Keratinocyte (primary cell): ENCODE measurements around the gene CTXND1. TPM values are rescaled to one million over a fixed set of nuclear protein-coding genes. Genes with fewer than 3 reads are reported as not detected.

Source experiments
- DNase-seq: peaks from one replicate; pipeline ENCODE4 v3.0.0-alpha.2; 2011; ENCODE audit warnings: low read depth, missing footprints, low spot score
- FAIRE-seq: peaks from 2 replicates; lab custom pipeline; 2011; peaks lifted over from hg19 to GRCh38; lab: Jason Lieb, UNC
- H2AFZ ChIP-seq: 2 replicates; pipeline ENCODE4 v1.6.0; 2012; ENCODE audit warnings: low read length, control low read depth, inconsistent platforms; ENCODE audit not compliant: control insufficient read depth
- H3K27ac ChIP-seq: 2 replicates; pipeline ENCODE4 v1.5.1; 2011; ENCODE audit warnings: low read length; ENCODE audit not compliant: control insufficient read depth, insufficient read depth
- H3K27me3 ChIP-seq: 3 replicates; pipeline ENCODE4 v1.6.0; 2011; ENCODE audit warnings: low read length; ENCODE audit not compliant: control insufficient read depth, insufficient read depth; ENCODE audit errors: extremely low read depth
- H3K36me3 ChIP-seq, 2 experiments: 2 replicates in 1 of 2; 3 replicates in 1 of 2; pipeline ENCODE4 v1.5.1; 2011; ENCODE audit warnings: low read length in 2 of 2, mild to moderate bottlenecking in 1 of 2; ENCODE audit not compliant: control insufficient read depth in 2 of 2, insufficient read depth in 2 of 2; ENCODE audit errors: extremely low read depth in 1 of 2
- H3K4me1 ChIP-seq: 3 replicates; pipeline ENCODE4 v1.5.1; 2011; ENCODE audit warnings: low read length; ENCODE audit not compliant: control insufficient read depth, insufficient read depth; ENCODE audit errors: extremely low read depth
- H3K4me2 ChIP-seq: 3 replicates; pipeline ENCODE4 v1.6.0; 2011; ENCODE audit warnings: low read depth, low read length; ENCODE audit not compliant: control insufficient read depth, insufficient read depth; ENCODE audit errors: extremely low read depth
- H3K4me3 ChIP-seq, 3 experiments: fragments of 200-600 bp in 1 of 3; sonication (generic) in 1 of 3; 2 replicates in 2 of 3; 3 replicates in 1 of 3; pipeline ENCODE4 v1.5.1; 2011 to 2016; ENCODE audit warnings: low read length in 3 of 3, mild to moderate bottlenecking in 3 of 3, control low read depth in 2 of 3, inconsistent platforms in 1 of 3, low read depth in 1 of 3, mixed read lengths in 1 of 3, mixed run types in 1 of 3, moderate library complexity in 1 of 3; ENCODE audit not compliant: control insufficient read depth in 2 of 3, insufficient read depth in 2 of 3; ENCODE audit errors: extremely low read depth in 1 of 3
- H3K79me2 ChIP-seq: 2 replicates; pipeline ENCODE4 v1.6.0; 2012; ENCODE audit warnings: low read length; ENCODE audit not compliant: control insufficient read depth, insufficient read depth
- H3K9ac ChIP-seq: 3 replicates; pipeline ENCODE4 v1.6.0; 2011; ENCODE audit warnings: low read length; ENCODE audit not compliant: control insufficient read depth, insufficient read depth; ENCODE audit errors: extremely low read depth
- H3K9me1 ChIP-seq: 3 replicates; pipeline ENCODE4 v1.6.0; 2011; ENCODE audit warnings: low read length; ENCODE audit not compliant: control insufficient read depth, insufficient read depth; ENCODE audit errors: extremely low read depth
- H3K9me3 ChIP-seq: 2 replicates; pipeline ENCODE4 v1.5.1; 2012; ENCODE audit warnings: low read depth, low read length; ENCODE audit not compliant: control insufficient read depth
- H4K20me1 ChIP-seq: 3 replicates; pipeline ENCODE4 v1.6.0; 2011; ENCODE audit warnings: low read length; ENCODE audit not compliant: control insufficient read depth, insufficient read depth; ENCODE audit errors: extremely low read depth
- CTCF ChIP-seq, 3 experiments: IDR thresholded peaks in 1 of 3; conservative IDR thresholded peaks in 1 of 3; optimal IDR thresholded peaks in 1 of 3; 2 replicates in 2 of 3; 3 replicates in 1 of 3; pipeline versions ENCODE3 to v1.5.1; 2011; ENCODE audit warnings: low read length in 3 of 3, mild to moderate bottlenecking in 3 of 3, moderate library complexity in 2 of 3, control low read depth in 1 of 3, inconsistent platforms in 1 of 3; ENCODE audit not compliant: insufficient read depth in 2 of 3; ENCODE audit errors: extremely low read depth in 1 of 3
- EZH2 ChIP-seq: IDR thresholded peaks from one replicate; pipeline ENCODE4 v1.6.1; 2012; ENCODE audit warnings: inconsistent platforms, mild to moderate bottlenecking, low read length, moderate library complexity
- dilution Hi-C: fragments of 300-500 bp; cut with MboI; formaldehyde crosslinking; loops from one replicate; pipeline ENCODE4 v1.7.0; 2020; ENCODE audit warnings: low sequenced_read_pairs; ENCODE audit not compliant: extremely low pct_ligation_motif_present
- polyA plus RNA-seq, 5 experiments: library from polyadenylated mRNA; depleted of rRNA in 3 of 5; stranded (reverse) in 3 of 5; stranded (forward) in 1 of 5; unstranded in 1 of 5; fragments of >200 nt; gene quantifications; 1 replicate in 1 of 5; 2 replicates in 3 of 5; 3 replicates in 1 of 5; pipeline versions ENCODE4 v1.2.1 to v1.2.3, GENCODE V29; 2011 to 2012; ENCODE audit warnings: missing spikeins in 2 of 5, low read depth in 1 of 5, low replicate concordance in 1 of 5

Gene CTXND1
- polyA plus RNA-seq, 1 donor (not counting 4 experiments of a cell fraction or from before 2014, with no cell fraction given) = not detected

GRCh38 chr15:80162059-80162554 is 89.9 kb downstream of the CTXND1 start:
- H3K4me1 ChIP-seq = peaks cover 11% of the 10 kb centered on the region
- H3K36me3 ChIP-seq = peaks cover 9 to 25% of the 10 kb centered on the region in 2 experiments
- H3K4me2 ChIP-seq = no peak overlapping the region
- no peak overlapping the region for H3K9ac ChIP-seq
- no peak overlapping the region for H3K4me3 ChIP-seq
- dilution Hi-C loops = no loop called here
- H3K79me2 ChIP-seq = no peaks in the 10 kb centered on the region
- no peak overlapping the region for H2AFZ ChIP-seq
- H3K9me1 ChIP-seq = peaks cover 2% of the 10 kb centered on the region
- H3K9me3 ChIP-seq = no peaks in the 10 kb centered on the region
- no peak for FAIRE-seq
- H4K20me1 ChIP-seq = no peaks in the 10 kb centered on the region
- H3K27me3 ChIP-seq = no peaks in the 10 kb centered on the region
- no peak overlapping the region for H3K27ac ChIP-seq
- no peak for DNase-seq
- TF ChIP-seq CTCF (optimal IDR thresholded peaks at IDR 0.05 in 1 of 3, IDR thresholded peaks at IDR 0.05 in 1 of 3, conservative IDR thresholded peaks at IDR 0.05 in 1 of 3; ENCODE audit: extremely low read depth in 1 of 3, insufficient read depth in 2 of 3, low read length in 3 of 3) = no peak
- TF ChIP-seq EZH2 = no peak

- H2AFZ ChIP-seq = no peak overlapping the region
- no peak overlapping the region for H3K27ac ChIP-seq
- H3K4me2 ChIP-seq = no peak overlapping the region
- dilution Hi-C loops = no loop called here
- H4K20me1 ChIP-seq = no peaks in the 10 kb centered on the region
- H3K79me2 ChIP-seq = no peaks in the 10 kb centered on the region
- H3K9ac ChIP-seq = no peak overlapping the region
- H3K9me1 ChIP-seq = peaks cover 2% of the 10 kb centered on the region
- H3K4me1 ChIP-seq = peaks cover 11% of the 10 kb centered on the region
- H3K36me3 ChIP-seq = peaks cover 9 to 25% of the 10 kb centered on the region in 2 experiments
- H3K27me3 ChIP-seq = no peaks in the 10 kb centered on the region
- FAIRE-seq = no peak
- no peaks in the 10 kb centered on the region for H3K9me3 ChIP-seq
- no peak overlapping the region for H3K4me3 ChIP-seq
- TF ChIP-seq EZH2 = no peak
- TF ChIP-seq CTCF (optimal IDR thresholded peaks at IDR 0.05 in 1 of 3, IDR thresholded peaks at IDR 0.05 in 1 of 3, conservative IDR thresholded peaks at IDR 0.05 in 1 of 3; ENCODE audit: extremely low read depth in 1 of 3, insufficient read depth in 2 of 3, low read length in 3 of 3) = no peak
- no peak for DNase-seq
These were observed 90.5 kb downstream of the CTXND1 start for GRCh38 chr15:80161468-80162016.
